ENCODE data around the gene SYT7.

The SYT7 gene

GRCh38 chr11:61585115-61585514 lies 4.2 kb upstream of the SYT7 start:
- no peak for DNase-seq (ENCODE audit: low spot score)

- DNase-seq (ENCODE audit: low spot score), result no peak
These were observed 1.1 kb upstream of the SYT7 start for GRCh38 chr11:61581931-61582330.

DNA sequence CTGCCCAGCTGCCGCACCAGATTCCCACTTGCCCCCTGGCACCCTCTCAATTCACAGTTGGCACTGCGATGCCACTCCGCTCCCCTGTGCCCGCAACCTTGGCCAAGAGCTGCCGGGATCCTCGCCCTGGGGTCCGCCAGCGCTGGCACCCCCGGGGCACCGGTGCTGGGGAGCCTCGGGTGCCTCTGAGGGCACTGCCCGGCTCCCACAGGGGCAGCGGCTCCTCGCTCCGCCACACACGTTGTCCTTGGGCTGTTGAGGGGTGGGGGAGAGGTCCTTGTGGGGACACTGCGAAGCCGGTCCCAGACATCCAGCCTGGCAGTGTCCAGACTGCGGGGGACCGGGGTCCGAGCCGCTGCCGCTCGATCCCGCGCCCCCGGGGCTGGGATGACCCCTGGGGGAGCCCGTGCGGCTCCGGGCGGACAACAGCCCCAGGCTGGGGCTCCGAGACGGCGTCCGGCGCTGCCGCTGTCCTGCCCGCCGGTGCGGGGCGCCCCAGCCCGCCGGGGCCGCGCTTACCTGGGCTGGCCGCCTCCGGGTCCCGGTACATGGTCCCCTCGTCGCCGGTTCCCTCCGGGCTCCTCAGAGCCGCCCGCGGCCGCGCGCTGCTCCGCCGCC lies 496 bp downstream of the SYT7 start:
- no peak for DNase-seq (ENCODE audit: low spot score)

DNA sequence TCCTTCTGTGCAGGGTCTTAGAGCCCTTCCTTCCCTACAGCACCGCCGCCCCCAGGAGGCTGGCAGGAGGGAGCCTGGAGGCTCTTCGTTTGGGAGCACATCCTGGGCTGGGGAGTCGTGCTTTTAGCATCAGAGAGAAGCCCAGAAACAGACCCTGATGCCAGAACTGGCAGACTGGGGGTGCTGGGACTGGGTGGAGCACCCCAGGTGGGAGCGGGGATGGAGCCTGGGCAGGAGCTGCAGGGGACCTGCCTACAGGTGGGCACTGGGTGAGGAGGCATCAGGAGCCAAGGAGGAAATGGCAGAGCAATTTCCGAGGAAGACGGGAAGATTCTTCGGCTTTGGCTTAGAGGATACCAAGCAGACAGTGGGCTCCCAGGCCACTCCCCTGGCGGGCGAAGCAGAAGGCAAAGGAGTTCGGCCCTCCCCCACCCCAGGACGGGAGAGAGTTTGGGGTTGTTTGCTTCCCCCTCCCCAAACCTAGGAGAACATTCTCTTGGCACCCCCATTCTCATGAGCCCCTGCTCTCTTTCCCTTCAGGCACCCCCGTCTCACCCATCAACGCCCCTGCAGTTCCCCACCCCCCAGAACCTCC lies 1.1 kb downstream of the SYT7 start:
- DNase-seq (ENCODE audit: low spot score), result no peak

- no peak for DNase-seq (ENCODE audit: low spot score)
These were observed 1.8 kb downstream of the SYT7 start for GRCh38 chr11:61578819-61579675.

GRCh38 chr11:61577383-61578118 lies 3.3 kb downstream of the SYT7 start:
- no peak for DNase-seq (ENCODE audit: low spot score)

DNA sequence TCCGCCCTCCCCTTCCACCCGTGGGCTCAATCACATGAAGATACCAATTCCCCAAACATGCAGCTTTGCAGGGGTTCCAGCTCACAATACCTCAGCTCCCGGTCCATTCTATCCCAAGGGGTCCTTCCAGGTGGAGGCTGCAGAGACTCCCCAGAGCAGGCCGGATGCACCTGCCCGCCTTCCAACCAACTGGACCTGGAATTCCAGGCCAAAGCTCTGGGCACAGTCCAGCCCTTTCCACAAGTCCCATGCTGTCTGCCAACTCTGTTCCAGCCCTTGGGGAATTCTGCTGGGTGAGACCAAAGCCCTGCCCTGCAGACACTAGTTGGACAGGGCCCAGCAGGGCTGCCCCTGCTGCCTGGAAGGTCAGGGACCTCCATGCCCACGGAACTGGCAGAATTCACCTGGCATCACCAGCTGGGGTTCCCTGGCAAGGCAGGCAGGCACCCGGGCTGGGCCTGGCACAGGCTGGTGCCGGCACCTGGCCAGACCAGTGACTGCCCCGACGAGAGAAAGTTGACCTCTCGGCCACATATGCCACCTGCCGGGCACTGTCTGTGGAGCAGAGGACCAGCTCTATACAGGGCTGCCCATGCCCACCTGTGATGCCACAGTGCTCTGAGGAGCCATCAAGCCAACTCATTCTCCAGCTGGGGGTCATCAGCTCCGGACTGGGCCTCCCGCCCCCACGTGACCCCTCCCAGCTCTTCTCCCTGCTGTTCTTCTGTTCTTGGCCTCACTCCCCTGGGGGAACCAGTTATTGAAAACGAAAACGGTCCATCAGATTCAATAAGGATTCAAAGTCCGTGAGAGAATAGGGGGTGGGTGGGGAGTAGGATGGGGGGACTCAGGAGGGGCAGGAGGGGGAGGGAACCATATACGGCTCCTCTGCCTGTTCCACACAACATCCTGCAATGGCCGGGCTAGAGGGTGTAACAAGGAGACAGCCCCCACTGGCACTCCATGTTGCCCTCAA lies 4.7 kb downstream of the SYT7 start:
- DNase-seq (ENCODE audit: low spot score), result no peak

DNA sequence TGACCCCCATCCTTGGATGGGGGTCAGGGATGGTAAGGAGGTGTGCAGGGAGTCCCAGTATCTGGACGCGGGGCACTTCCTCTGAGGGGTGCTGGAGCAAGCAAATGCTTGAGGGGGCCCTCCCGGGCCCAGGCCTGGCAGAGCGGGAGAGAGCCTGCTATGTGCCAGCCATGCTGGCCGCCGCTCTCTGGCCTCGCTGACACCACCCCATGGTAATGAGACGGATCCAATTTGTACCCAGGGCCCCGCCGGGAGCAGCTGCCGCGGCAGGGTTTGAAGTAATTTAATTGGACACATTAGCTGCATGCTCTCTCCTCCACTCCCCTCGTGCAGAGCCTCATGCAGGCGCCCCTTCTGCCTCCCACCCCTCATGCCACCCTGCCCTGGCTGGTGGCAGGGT lies 6.3 kb downstream of the SYT7 start:
- no peak for DNase-seq (ENCODE audit: low spot score)

DNA sequence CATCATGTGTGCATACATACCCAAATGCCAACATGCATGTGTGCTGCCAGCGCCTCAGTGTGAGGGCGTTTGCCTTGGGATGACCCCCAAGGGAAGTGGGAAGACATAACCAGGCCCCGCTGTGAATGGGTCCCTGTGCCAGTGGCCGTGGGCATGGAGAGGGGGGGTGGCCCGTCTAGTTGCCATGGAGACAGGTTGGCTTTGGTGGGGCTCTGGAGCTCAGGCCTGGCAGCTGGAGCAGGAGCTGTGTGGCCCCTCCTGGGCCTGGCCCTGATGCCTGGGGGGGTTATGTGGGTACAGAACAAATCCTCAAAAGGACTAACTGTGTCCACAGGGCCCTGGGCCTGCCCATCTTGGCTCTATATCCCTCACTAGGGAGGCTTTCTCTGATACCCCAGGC lies 8.0 kb downstream of the SYT7 start:
- DNase-seq (ENCODE audit: low spot score), result no peak

DNA sequence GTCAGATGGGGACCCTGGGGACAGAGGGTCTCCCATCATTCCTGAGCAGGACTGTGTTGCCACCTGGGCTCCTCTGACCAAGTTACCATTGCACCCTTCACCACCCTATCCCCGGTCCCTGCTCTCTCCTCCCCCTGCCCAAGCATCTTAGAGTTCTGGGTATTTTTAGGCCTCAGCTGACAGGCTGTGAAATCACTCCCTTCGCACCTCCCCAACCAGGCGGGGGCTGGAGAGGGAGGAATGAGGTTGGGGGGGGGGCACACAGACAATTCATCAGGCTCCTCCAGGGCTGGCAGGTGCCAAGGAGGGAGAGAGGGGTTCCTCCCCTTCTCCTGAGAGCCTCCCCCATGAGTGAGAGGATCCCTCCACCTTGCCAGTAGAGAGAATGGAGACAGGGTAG lies 9.0 kb downstream of the SYT7 start:
- no peak for DNase-seq (ENCODE audit: low spot score)

DNA sequence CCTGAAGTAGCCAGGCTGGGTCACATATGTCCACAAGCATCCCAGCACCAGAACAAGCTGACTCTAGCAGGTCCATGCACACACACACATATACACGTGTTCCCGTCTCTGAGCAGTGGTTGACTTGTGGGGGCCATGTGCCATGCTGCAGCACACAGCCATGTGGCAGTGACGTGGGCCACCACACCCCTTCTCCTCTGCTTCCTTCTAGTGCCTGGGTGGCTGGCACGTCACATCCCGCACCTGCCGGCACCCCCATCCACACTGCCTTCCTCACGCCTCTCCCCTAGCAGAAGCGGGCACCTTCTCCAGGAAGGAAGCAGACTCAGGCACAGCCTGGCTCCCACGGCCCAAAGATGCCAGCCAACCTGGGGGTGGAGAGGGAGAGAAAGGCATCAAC lies 9.5 kb downstream of the SYT7 start:
- no peak for DNase-seq (ENCODE audit: low spot score)

GRCh38 chr11:61569701-61570100 lies 11.2 kb downstream of the SYT7 start:
- no peak for DNase-seq (ENCODE audit: low spot score)

- DNase-seq (ENCODE audit: low spot score), result no peak
These were observed 11.9 kb downstream of the SYT7 start for GRCh38 chr11:61569018-61569417.

- DNase-seq (ENCODE audit: low spot score), result peak; percentile 82
These were observed 13.4 kb downstream of the SYT7 start for GRCh38 chr11:61567286-61568061.

DNA sequence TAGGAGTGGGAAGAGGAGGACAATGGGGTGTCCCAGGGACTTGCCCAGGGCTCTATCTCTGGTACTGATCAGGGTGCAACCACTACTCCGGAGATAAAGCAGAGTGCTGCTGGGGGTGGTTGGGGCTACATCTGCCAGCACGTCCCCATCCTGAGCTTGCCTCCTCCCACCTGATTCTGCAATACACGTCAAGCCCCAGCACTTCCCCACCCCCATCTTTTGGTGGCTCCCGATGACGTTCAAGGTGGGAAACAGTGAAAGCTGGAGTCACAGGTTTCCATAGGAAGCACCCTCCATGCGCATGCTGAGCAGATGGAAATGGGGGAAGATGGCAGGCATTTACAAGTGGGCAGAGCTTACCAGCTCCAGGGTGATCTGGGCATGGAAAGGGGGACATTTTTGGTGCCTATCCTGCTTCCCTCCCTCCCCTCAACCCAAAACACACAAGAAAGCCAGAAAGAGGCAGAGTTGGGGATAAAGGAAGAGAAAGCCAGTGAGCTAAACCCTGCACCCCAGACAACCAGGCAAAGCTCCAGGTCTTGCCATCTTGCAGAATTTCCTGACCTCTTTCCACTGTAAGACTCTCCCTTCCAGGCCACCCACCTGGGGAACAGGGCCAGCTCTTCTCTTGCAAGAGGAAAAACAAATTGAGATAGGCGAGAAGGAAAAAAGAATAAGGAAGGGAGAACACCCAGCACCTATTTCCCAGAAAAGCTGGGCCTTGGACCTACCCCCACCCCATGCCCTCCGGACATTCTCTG lies 15.8 kb downstream of the SYT7 start:
- no peak for DNase-seq (ENCODE audit: low spot score)

DNA sequence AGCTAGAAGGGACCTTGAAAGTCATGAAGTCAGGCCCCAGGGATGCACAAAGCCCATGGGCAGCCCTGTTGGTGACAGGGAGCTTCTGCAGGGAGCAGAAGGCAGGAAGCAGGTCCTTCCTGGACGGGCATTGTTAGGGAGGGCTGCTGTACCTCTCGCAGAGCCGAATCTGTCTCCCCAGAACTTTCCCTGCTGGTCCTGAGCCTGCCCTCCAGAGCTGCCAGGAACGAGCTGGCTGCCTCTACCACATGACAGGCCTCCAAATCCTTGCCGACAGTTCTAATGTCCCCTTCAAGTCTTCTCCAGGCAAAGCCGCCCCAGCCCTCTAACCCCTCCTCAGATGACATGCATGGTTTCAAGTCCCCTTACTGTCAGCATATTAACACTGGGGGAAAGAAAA lies 20.1 kb downstream of the SYT7 start:
- no peak for DNase-seq (ENCODE audit: low spot score)

GRCh38 chr11:61556621-61557020 lies 24.3 kb downstream of the SYT7 start:
- DNase-seq (ENCODE audit: low spot score), result no peak

DNA sequence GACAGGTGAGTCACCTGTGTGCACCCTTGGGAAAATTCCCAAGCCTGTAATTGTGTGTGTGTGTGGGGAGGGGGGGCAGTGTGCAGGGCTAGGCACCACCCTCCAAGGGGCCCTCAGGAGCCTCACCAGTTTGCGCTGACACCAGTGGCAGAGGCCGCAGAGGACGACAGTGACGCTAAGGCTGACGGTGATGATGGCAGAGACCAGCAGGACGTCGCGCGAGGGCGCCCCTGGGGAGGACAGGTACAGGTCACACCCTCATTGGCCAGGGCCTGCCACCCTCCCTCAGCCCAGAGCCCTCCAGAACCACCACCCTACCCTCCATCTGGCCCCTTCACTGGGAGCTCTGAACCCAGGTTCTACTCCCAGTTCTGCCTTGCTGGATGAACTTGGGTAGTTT lies 24.9 kb downstream of the SYT7 start:
- no peak for DNase-seq (ENCODE audit: low spot score)

DNA sequence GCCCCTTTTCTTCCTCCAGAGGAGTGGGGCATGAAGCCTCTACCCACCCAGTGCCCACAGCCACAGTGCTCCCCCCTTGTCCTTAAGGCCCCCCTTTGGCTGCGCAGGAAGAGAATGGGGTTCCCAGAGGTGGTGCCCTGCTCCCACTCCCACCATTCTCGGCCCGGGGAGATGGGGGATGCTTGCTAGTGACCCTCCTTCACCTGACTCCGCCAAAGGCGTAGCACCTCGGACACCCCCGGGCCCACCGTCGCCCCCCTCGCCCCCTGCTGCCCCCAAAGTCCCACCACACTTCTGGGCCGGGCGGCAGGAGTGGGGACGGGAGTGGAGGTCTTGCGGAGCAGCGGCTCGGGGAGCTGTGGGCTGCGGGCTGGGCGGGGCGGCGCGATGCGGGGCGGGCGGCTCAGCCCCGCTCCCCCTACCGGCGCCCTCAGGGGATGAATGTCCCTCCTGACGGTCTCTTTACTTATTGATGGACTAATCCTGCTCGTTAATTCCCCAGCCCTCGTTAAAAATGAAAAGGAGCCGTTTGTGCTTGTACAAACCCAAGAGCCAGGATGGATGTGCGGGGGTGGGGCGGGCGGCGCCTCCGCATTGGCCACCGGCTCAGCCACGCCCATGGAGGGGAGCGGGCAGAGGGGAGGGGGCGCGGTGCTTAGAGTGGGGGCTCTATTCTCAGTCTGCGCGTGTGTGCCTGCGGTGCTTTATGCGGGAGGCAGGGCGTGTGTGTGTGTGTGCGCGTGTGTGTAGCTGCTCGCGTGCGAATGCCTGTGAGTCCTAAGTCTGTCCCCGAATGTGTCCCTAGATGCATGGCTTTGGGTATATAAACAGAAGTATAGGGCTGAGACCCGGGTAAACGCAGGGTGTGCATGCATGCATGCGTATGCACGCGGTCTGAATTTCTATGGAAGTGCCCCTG lies 25.6 kb downstream of the SYT7 start:
- DNase-seq (ENCODE audit: low spot score), result no peak
